Measurements from ENCODE around the gene NFS1.

DNA sequence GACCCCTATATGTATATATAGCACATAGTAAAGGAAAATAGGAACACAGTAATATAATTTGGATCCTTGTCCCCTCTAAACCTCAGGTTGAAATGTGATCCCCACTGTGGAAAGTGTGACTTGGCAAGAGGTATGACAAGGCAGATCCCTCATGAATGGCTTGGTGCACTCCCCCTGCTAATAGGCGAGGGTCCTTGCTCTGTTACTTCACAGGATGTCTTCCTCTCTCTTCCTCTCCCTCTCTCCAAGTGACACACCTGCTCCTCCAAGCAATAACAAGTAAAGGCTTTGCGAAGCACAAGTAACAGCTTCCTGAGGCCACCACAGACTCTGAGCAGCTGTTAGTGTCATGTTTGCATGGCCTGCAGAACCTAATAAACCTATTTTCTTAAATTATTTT, 16.5 kb upstream of the NFS1 start:
- TF ChIP-seq EZH2 (IDR thresholded peaks at IDR 0.05; ENCODE audit: insufficient read depth, poor library complexity, severe bottlenecking) (no peak), EZH2phosphoT487 (IDR thresholded peaks at IDR 0.05; ENCODE audit: insufficient read depth, low read depth) (no peak)

Data from GM23248 (cell line).